Hepatocyte (in vitro differentiated cells): ENCODE results near the gene KRT7.

Source experiments
- EZH2 ChIP-seq: fragments of 200-600 bp; sonication (generic); IDR thresholded peaks from 2 replicates; pipeline ENCODE4 v1.6.1; 2016; ENCODE audit warnings: antibody characterized with exemption, mild to moderate bottlenecking, borderline replicate concordance
- EZH2phosphoT487 ChIP-seq: fragments of 200-600 bp; sonication (generic); IDR thresholded peaks from one replicate; pipeline ENCODE4 v1.6.1; 2018; ENCODE audit warnings: antibody characterized with exemption, mild to moderate bottlenecking, low read depth, moderate library complexity; ENCODE audit not compliant: unreplicated experiment, severe bottlenecking
- TF ChIP-seq, protein P1 (sequence below): fragments of 200-600 bp; sonication (generic); IDR thresholded peaks from 2 replicates; pipeline ENCODE4 v1.5.1; 2016; ENCODE audit warnings: antibody characterized with exemption, mild to moderate bottlenecking; ENCODE audit not compliant: poor library complexity

DNA sequence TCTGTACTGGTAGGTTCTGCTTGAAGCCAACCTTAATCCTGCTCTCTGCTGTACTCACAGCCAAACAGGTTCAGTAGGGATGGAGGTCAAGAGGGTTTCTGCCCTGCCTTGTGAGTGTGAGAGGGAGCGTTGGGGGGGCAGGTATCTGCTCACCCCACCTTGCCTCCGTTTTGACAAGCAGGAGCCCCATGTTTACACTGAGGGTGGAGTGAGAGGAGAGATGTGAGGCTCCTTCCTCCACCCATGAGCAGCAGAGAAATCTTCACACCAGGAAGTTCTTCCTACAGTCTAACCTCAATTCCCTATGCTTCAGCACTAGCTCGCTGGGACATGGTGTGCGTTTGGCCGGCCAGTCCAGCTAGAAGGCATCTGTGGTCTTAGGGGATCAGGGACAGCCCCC is 45.4 kb upstream of the KRT7 start:
- TF ChIP-seq, protein P1, sequence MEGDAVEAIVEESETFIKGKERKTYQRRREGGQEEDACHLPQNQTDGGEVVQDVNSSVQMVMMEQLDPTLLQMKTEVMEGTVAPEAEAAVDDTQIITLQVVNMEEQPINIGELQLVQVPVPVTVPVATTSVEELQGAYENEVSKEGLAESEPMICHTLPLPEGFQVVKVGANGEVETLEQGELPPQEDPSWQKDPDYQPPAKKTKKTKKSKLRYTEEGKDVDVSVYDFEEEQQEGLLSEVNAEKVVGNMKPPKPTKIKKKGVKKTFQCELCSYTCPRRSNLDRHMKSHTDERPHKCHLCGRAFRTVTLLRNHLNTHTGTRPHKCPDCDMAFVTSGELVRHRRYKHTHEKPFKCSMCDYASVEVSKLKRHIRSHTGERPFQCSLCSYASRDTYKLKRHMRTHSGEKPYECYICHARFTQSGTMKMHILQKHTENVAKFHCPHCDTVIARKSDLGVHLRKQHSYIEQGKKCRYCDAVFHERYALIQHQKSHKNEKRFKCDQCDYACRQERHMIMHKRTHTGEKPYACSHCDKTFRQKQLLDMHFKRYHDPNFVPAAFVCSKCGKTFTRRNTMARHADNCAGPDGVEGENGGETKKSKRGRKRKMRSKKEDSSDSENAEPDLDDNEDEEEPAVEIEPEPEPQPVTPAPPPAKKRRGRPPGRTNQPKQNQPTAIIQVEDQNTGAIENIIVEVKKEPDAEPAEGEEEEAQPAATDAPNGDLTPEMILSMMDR, result no peak
- TF ChIP-seq EZH2 (no peak), EZH2phosphoT487 (no peak)
